LNCAP (cell line): ENCODE data around the gene PRKACB.

Experiments
- CTCF ChIP-seq: fragments of 450-650 bp; IDR thresholded peaks from 2 replicates; pipeline ENCODE4 v1.5.1; 2017; ENCODE audit warnings: mild to moderate bottlenecking

The PRKACB gene

GRCh38 chr1:84143796-84144565, at the start of gene PRKACB:
PRKACB (plus strand) TSS chr1:84144271; CDS start chr1:84144362, 91 bp downstream.
- no peak for TF ChIP-seq CTCF

- no peak for TF ChIP-seq CTCF
Observed at GRCh38 chr1:84095308-84095707, 48.8 kb upstream of the PRKACB start.

GRCh38 chr1:84096176-84096575, 47.9 kb upstream of the PRKACB start:
- no peak for TF ChIP-seq CTCF

- no peak for TF ChIP-seq CTCF
Observed at GRCh38 chr1:84101204-84101603, 42.9 kb upstream of the PRKACB start.

GRCh38 chr1:84103197-84103992, 40.7 kb upstream of the PRKACB start:
- TF ChIP-seq CTCF = no peak

GRCh38 chr1:84107955-84108354, 36.1 kb upstream of the PRKACB start:
- no peak for TF ChIP-seq CTCF

- no peak for TF ChIP-seq CTCF
Observed at GRCh38 chr1:84108900-84109578, 35.0 kb upstream of the PRKACB start.
